Choroid plexus epithelial cell (primary cell): ENCODE results near the gene DAPP1.

Experiments used
- DNase-seq: peaks from one replicate; pipeline ENCODE4 v3.0.0-alpha.2; 2010; ENCODE audit warnings: low read depth
- H3K4me3 ChIP-seq: 2 replicates; pipeline ENCODE4 v1.5.1; 2011; ENCODE audit warnings: low read depth, mild to moderate bottlenecking, control low read depth, low read length, moderate library complexity
- TF ChIP-seq, protein P1 (sequence below): conservative IDR thresholded peaks from 2 replicates; pipeline ENCODE4 v1.5.1; 2011; ENCODE audit warnings: low read depth, mild to moderate bottlenecking, control low read depth, inconsistent platforms, low read length, moderate library complexity

The DAPP1 gene

DNA sequence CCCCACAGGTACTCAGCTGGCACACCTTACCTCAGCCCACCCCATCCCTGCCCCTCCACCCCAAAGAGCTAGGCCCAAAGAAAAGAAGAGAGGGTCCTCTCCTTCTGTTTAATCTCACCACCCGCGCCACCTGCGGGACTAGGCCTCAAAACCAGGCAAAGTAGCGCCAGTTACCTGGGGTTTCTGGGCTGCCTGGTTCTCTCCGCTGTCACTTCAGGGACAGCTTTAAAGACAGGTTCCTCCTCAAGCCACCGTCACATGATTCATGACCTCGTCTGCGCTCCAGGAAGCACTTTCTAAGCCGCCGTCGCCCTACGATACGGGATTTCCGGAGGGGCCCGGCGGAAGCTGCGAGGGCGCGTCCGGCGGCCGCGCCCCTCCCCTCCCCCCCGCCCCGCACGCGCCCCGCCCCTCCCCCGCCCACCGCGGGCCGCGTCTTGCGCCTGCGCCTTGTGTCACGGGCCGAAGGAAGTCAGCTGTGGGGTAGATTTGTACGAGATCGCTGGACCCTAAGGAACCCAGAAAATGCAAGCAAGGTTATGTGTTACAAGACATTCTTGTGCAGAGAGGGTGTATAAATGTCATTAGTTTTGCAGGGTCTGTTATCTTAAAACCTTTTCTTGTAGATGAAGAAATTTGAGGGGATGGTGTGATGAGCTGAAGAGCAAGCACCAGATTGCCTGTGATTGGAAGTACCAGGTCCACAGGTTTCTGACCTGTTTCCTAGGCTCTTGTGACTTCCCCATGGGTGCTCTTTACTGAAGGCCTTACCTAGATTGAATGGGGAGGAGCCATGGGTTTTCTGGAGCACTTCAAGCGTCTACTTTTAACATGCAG is 77.8 kb downstream of the DAPP1 start, which contains the start of gene LAMTOR3:
LAMTOR3 (minus strand) TSS at position 267 of the 837 bp plus-strand sequence. CDS start 464 bp downstream, outside the sequence.
- H3K4me3 ChIP-seq = peak within 1 kb of the TSS; percentile 90
- TF ChIP-seq, protein P1, sequence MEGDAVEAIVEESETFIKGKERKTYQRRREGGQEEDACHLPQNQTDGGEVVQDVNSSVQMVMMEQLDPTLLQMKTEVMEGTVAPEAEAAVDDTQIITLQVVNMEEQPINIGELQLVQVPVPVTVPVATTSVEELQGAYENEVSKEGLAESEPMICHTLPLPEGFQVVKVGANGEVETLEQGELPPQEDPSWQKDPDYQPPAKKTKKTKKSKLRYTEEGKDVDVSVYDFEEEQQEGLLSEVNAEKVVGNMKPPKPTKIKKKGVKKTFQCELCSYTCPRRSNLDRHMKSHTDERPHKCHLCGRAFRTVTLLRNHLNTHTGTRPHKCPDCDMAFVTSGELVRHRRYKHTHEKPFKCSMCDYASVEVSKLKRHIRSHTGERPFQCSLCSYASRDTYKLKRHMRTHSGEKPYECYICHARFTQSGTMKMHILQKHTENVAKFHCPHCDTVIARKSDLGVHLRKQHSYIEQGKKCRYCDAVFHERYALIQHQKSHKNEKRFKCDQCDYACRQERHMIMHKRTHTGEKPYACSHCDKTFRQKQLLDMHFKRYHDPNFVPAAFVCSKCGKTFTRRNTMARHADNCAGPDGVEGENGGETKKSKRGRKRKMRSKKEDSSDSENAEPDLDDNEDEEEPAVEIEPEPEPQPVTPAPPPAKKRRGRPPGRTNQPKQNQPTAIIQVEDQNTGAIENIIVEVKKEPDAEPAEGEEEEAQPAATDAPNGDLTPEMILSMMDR = no peak
- DNase-seq = peak; percentile 93

- H3K4me3 ChIP-seq = peak overlapping the region; percentile 90
- DNase-seq = no peak
Measured at GRCh38 chr4:99894998-99895397, 78.4 kb downstream of the DAPP1 start.

GRCh38 chr4:99915449-99915848 is 98.8 kb downstream of the DAPP1 start:
- TF ChIP-seq, protein P1 = no peak

More at GRCh38 chr4:99894998-99895397, 78.4 kb downstream of the DAPP1 start:
- TF ChIP-seq, protein P1 = no peak

GRCh38 chr4:99917575-99917974 is 100.9 kb downstream of the DAPP1 start:
- TF ChIP-seq, protein P1 = no peak
- no peak overlapping the region for H3K4me3 ChIP-seq
- DNase-seq = no peak

More at GRCh38 chr4:99915449-99915848, 98.8 kb downstream of the DAPP1 start:
- H3K4me3 ChIP-seq = no peak overlapping the region
- DNase-seq = peak; percentile 23

DNA sequence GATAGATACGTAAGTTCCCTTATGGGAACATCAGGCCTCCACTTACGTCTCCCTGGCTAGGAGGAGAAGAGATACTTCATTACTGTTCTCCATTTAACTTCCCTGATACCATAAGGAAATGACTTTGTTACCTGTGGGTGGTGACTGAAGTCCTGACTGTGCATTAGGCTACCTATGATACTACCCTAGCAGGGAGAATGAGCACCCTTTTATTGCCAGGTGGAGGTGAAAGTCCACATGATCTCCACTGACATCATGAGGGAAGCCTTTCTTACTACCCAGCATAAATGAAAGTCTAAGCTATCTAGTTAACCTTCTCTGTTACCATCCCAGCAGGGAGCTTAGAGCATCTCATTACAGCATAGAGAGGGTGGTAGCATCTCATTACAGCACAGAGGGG is 102.0 kb downstream of the DAPP1 start:
- DNase-seq = no peak
- H3K4me3 ChIP-seq = no peak overlapping the region
- TF ChIP-seq, protein P1 = no peak
